ENCODE measurements around the gene CLDN9.
A peak's percentile ranks its signal among the peaks of the same experiment; 100 is the strongest.

The CLDN9 gene

GRCh38 chr16:2967721-2968161, 45.0 kb upstream of the CLDN9 start:
- ATAC-seq = no peak
- TF ChIP-seq ARNTL (CRISPR knock-in tag; IDR thresholded peaks at IDR 0.05; ENCODE audit: borderline replicate concordance, low read depth) (no peak), TOX (CRISPR knock-in tag; IDR thresholded peaks at IDR 0.05; ENCODE audit: borderline replicate concordance) (no peak), ZFP3 (CRISPR knock-in tag; IDR thresholded peaks at IDR 0.05) (no peak), ISL1 (CRISPR knock-in tag; IDR thresholded peaks at IDR 0.05) (no peak), TCF4 (CRISPR knock-in tag; IDR thresholded peaks at IDR 0.05; ENCODE audit: borderline replicate concordance) (no peak), OSR1 (CRISPR knock-in tag; IDR thresholded peaks at IDR 0.05) (no peak)

GRCh38 chr16:2968368-2968737, 44.4 kb upstream of the CLDN9 start:
- no peak for ATAC-seq
- TF ChIP-seq ISL1 (CRISPR knock-in tag; IDR thresholded peaks at IDR 0.05) (no peak), ZNF8 (CRISPR knock-in tag; IDR thresholded peaks at IDR 0.05) (no peak), CREB5 (CRISPR knock-in tag; IDR thresholded peaks at IDR 0.05; ENCODE audit: low read depth) (no peak), ZFP30 (CRISPR knock-in tag; IDR thresholded peaks at IDR 0.05) (no peak), CSDC2 (CRISPR knock-in tag; IDR thresholded peaks at IDR 0.05) (no peak), GLIS3 (CRISPR knock-in tag; IDR thresholded peaks at IDR 0.05) (no peak), TSHZ2 (CRISPR knock-in tag; IDR thresholded peaks at IDR 0.05) (no peak), RARB (CRISPR knock-in tag; IDR thresholded peaks at IDR 0.05) (no peak), BACH2 (CRISPR knock-in tag; IDR thresholded peaks at IDR 0.05; ENCODE audit: borderline replicate concordance) (no peak), ZC3H10 (CRISPR knock-in tag; IDR thresholded peaks at IDR 0.05) (no peak), ZFP3 (CRISPR knock-in tag; IDR thresholded peaks at IDR 0.05) (no peak), TCF4 (CRISPR knock-in tag; IDR thresholded peaks at IDR 0.05; ENCODE audit: borderline replicate concordance) (no peak), PPARA (CRISPR knock-in tag; IDR thresholded peaks at IDR 0.05; ENCODE audit: borderline replicate concordance) (no peak), PATZ1 (CRISPR knock-in tag; IDR thresholded peaks at IDR 0.05; ENCODE audit: borderline replicate concordance) (no peak), POU6F1 (CRISPR knock-in tag; IDR thresholded peaks at IDR 0.05; ENCODE audit: borderline replicate concordance, low read depth) (no peak)

GRCh38 chr16:2968738-2969544, 43.8 kb upstream of the CLDN9 start, which contains the start of gene PAQR4:
PAQR4 (plus strand) TSS chr16:2969348; CDS start chr16:2969675, 327 bp downstream.
- peak; percentile 82 for ATAC-seq
- TF ChIP-seq ZNF70 (CRISPR knock-in tag; IDR thresholded peaks at IDR 0.05) (0 out of 2 replicates have a peak, but pooled peaks have one; percentile 12), CSDC2 (CRISPR knock-in tag; IDR thresholded peaks at IDR 0.05) (0 out of 2 replicates have a peak, but pooled peaks have one; percentile 52), ARNTL (CRISPR knock-in tag; IDR thresholded peaks at IDR 0.05; ENCODE audit: borderline replicate concordance, low read depth) (no peak), ZNF565 (CRISPR knock-in tag; conservative IDR thresholded peaks at IDR 0.05; ENCODE audit: low read depth) (0 out of 2 replicates have a peak, but pooled peaks have one; percentile 51), ZNF8 (CRISPR knock-in tag; IDR thresholded peaks at IDR 0.05) (peak; percentile 71; the same call in 1 of the 2 replicates), ZFP3 (CRISPR knock-in tag; IDR thresholded peaks at IDR 0.05) (peak; percentile 69; the same call in 1 of the 2 replicates)

Measured in SK-N-SH treated with all-trans-retinoic acid at 6 μM for 48 hours (cell line).